ENCODE results near the gene NSUN3. TPM values are rescaled to one million over a fixed set of nuclear protein-coding genes. Genes with fewer than 3 reads are reported as not detected.
"Not testable (repeated sequence)": the region's sequence is repeated elsewhere in the genome, so short reads cannot be mapped to it uniquely, and the experiment has no call there.

The NSUN3 gene
- total RNA-seq, 2 experiments from 2014 or later, result 15.0 to 15.3 TPM

- not testable (repeated sequence) for H3K27ac Mint-ChIP-seq
- H3K4me1 Mint-ChIP-seq, result peaks cover 41% of the 10 kb centered on the region
Observed at GRCh38 chr3:94080552-94080951, 17.7 kb downstream of the NSUN3 start.

GRCh38 chr3:94081884-94082283 is 19.0 kb downstream of the NSUN3 start:
- no peak for DNase-seq
- Mint-ChIP-seq H3K9me3 (ENCODE audit: low read depth) (no peaks in the 10 kb centered on the region), H3K27me3 (no peaks in the 10 kb centered on the region), H3K27ac (no peak overlapping the region), H3K4me1 (peaks cover 41% of the 10 kb centered on the region), H3K4me3 (no peak overlapping the region), H3K36me3 (peaks cover 35% of the 10 kb centered on the region)
- CTCF ChIA-PET, result interaction anchor here (1.4 to 1.8 kb wide), 2 partner anchors 13 to 77 kb away, joined by 3 to 4 read pairs; no protein-coding TSS in a partner anchor
- no peak for ATAC-seq

More at GRCh38 chr3:94080552-94080951, 17.7 kb downstream of the NSUN3 start:
- H3K4me3 Mint-ChIP-seq; H3K9me3 Mint-ChIP-seq (ENCODE audit: low read depth); ATAC-seq; H3K27me3 Mint-ChIP-seq: not testable (repeated sequence)
- DNase-seq, result peak; percentile 45
- peaks cover 41% of the 10 kb centered on the region for H3K36me3 Mint-ChIP-seq
- CTCF ChIA-PET, result interaction anchor here (1.8 kb wide), 1 partner anchor 11 kb away, joined by 4 read pairs; no protein-coding TSS in a partner anchor

GRCh38 chr3:94082391-94082937 is 19.6 kb downstream of the NSUN3 start:
- CTCF ChIA-PET, result interaction anchor here (0.7 to 1.4 kb wide), 2 partner anchors 78 to 361 kb away, joined by 3 read pairs; no protein-coding TSS in a partner anchor
- no peak for DNase-seq
- Mint-ChIP-seq H3K9me3 (ENCODE audit: low read depth) (no peaks in the 10 kb centered on the region), H3K4me3 (no peak overlapping the region), H3K27ac (peak overlapping the region; percentile 71), H3K4me1 (peaks cover 41% of the 10 kb centered on the region), H3K36me3 (peaks cover 32% of the 10 kb centered on the region), H3K27me3 (no peaks in the 10 kb centered on the region)
- no peak for ATAC-seq

GRCh38 chr3:94083261-94083660 is 20.4 kb downstream of the NSUN3 start:
- Mint-ChIP-seq H3K9me3 (ENCODE audit: low read depth) (no peaks in the 10 kb centered on the region), H3K27me3 (no peaks in the 10 kb centered on the region), H3K27ac (peak overlapping the region; percentile 71), H3K4me1 (peaks cover 39% of the 10 kb centered on the region), H3K36me3 (peaks cover 33% of the 10 kb centered on the region), H3K4me3 (peak overlapping the region; percentile 38)
- peak; percentile 83 for ATAC-seq
- CTCF ChIA-PET, result no interaction called here
- peak; percentile 55 for DNase-seq

GRCh38 chr3:94089126-94089525 is 26.3 kb downstream of the NSUN3 start:
- Mint-ChIP-seq H3K4me3 (no peak overlapping the region), H3K36me3 (peaks cover 48% of the 10 kb centered on the region), H3K27me3 (no peaks in the 10 kb centered on the region), H3K27ac (no peak overlapping the region), H3K4me1 (peaks cover 2% of the 10 kb centered on the region), H3K9me3 (ENCODE audit: low read depth) (no peaks in the 10 kb centered on the region)
- no peak for DNase-seq
- CTCF ChIA-PET, result no interaction called here
- no peak for ATAC-seq

GRCh38 chr3:94092086-94092485 is 29.2 kb downstream of the NSUN3 start:
- Mint-ChIP-seq H3K4me3 (no peak overlapping the region), H3K27ac (peak overlapping the region; percentile 1), H3K27me3 (no peaks in the 10 kb centered on the region), H3K36me3 (peaks cover 49% of the 10 kb centered on the region), H3K9me3 (ENCODE audit: low read depth) (no peaks in the 10 kb centered on the region), H3K4me1 (no peaks in the 10 kb centered on the region)
- DNase-seq (no peak), ATAC-seq (no peak)
- CTCF ChIA-PET, result no interaction called here

- H3K27me3 Mint-ChIP-seq, result no peaks in the 10 kb centered on the region
- no peak overlapping the region for H3K4me3 Mint-ChIP-seq
- H3K4me1 Mint-ChIP-seq, result peaks cover 2% of the 10 kb centered on the region
- peaks cover 49% of the 10 kb centered on the region for H3K36me3 Mint-ChIP-seq
- ATAC-seq (no peak), DNase-seq (no peak)
- CTCF ChIA-PET, result no interaction called here
- no peaks in the 10 kb centered on the region for H3K9me3 Mint-ChIP-seq (ENCODE audit: low read depth)
- no peak overlapping the region for H3K27ac Mint-ChIP-seq
Observed at GRCh38 chr3:94093151-94093550, 30.3 kb downstream of the NSUN3 start.

- Mint-ChIP-seq H3K27me3 (no peaks in the 10 kb centered on the region), H3K27ac (peak overlapping the region; percentile 50), H3K4me1 (peaks cover 7% of the 10 kb centered on the region), H3K4me3 (no peak overlapping the region), H3K9me3 (ENCODE audit: low read depth) (no peaks in the 10 kb centered on the region), H3K36me3 (peaks cover 41% of the 10 kb centered on the region)
- DNase-seq (no peak), ATAC-seq (no peak)
- CTCF ChIA-PET, result no interaction called here
Observed at GRCh38 chr3:94095111-94095510, 32.2 kb downstream of the NSUN3 start.

GRCh38 chr3:94098452-94098851 is 35.6 kb downstream of the NSUN3 start:
- H3K9me3 Mint-ChIP-seq (ENCODE audit: low read depth), result no peaks in the 10 kb centered on the region
- peaks cover 27% of the 10 kb centered on the region for H3K36me3 Mint-ChIP-seq
- CTCF ChIA-PET, result interaction anchor here (1.7 kb wide), 1 partner anchor 29 kb away, joined by 4 read pairs; no protein-coding TSS in a partner anchor
- H3K27ac Mint-ChIP-seq, result no peak overlapping the region
- H3K27me3 Mint-ChIP-seq, result no peaks in the 10 kb centered on the region
- ATAC-seq (no peak), DNase-seq (no peak)
- H3K4me3 Mint-ChIP-seq, result no peak overlapping the region
- peaks cover 7% of the 10 kb centered on the region for H3K4me1 Mint-ChIP-seq

GRCh38 chr3:94099311-94099710 is 36.5 kb downstream of the NSUN3 start:
- Mint-ChIP-seq H3K36me3 (peaks cover 26% of the 10 kb centered on the region), H3K4me3 (no peak overlapping the region), H3K9me3 (ENCODE audit: low read depth) (no peaks in the 10 kb centered on the region), H3K27ac (no peak overlapping the region), H3K4me1 (peaks cover 7% of the 10 kb centered on the region), H3K27me3 (no peaks in the 10 kb centered on the region)
- CTCF ChIA-PET, result interaction anchor here (1.7 kb wide), 1 partner anchor 30 kb away, joined by 4 read pairs; no protein-coding TSS in a partner anchor
- DNase-seq (no peak), ATAC-seq (no peak)

- Mint-ChIP-seq H3K36me3 (peaks cover 14% of the 10 kb centered on the region), H3K27ac (no peak overlapping the region), H3K9me3 (ENCODE audit: low read depth) (no peaks in the 10 kb centered on the region), H3K4me3 (no peak overlapping the region), H3K4me1 (peaks cover 7% of the 10 kb centered on the region), H3K27me3 (no peaks in the 10 kb centered on the region)
- DNase-seq (no peak), ATAC-seq (no peak)
- CTCF ChIA-PET, result interaction anchor here (0.7 to 0.9 kb wide), 2 partner anchors 30 to 36 kb away, joined by 3 read pairs; no protein-coding TSS in a partner anchor
Observed at GRCh38 chr3:94101860-94102259, 39.0 kb downstream of the NSUN3 start.

- Mint-ChIP-seq H3K27me3 (no peaks in the 10 kb centered on the region), H3K36me3 (peaks cover 7% of the 10 kb centered on the region), H3K4me1 (no peaks in the 10 kb centered on the region), H3K9me3 (ENCODE audit: low read depth) (no peaks in the 10 kb centered on the region), H3K4me3 (no peak overlapping the region), H3K27ac (no peak overlapping the region)
- DNase-seq, result no peak
- ATAC-seq, result no peak
- CTCF ChIA-PET, result no interaction called here
Observed at GRCh38 chr3:94106268-94106667, 43.4 kb downstream of the NSUN3 start.

- H3K27me3 Mint-ChIP-seq; DNase-seq; H3K4me1 Mint-ChIP-seq; H3K27ac Mint-ChIP-seq; H3K4me3 Mint-ChIP-seq; CTCF ChIA-PET; ATAC-seq; H3K9me3 Mint-ChIP-seq (ENCODE audit: low read depth): not testable (repeated sequence)
- peaks cover 17% of the 10 kb centered on the region for H3K36me3 Mint-ChIP-seq
Observed at GRCh38 chr3:94110232-94110631, 47.4 kb downstream of the NSUN3 start.

- no peak overlapping the region for H3K4me3 Mint-ChIP-seq
- H3K4me1 Mint-ChIP-seq, result peaks cover 1% of the 10 kb centered on the region
- CTCF ChIA-PET, result no interaction called here
- no peaks in the 10 kb centered on the region for H3K27me3 Mint-ChIP-seq
- DNase-seq, result no peak
- H3K27ac Mint-ChIP-seq, result no peak overlapping the region
- H3K9me3 Mint-ChIP-seq (ENCODE audit: low read depth), result no peaks in the 10 kb centered on the region
- no peak for ATAC-seq
- peaks cover 17% of the 10 kb centered on the region for H3K36me3 Mint-ChIP-seq
Observed at GRCh38 chr3:94110854-94111253, 48.0 kb downstream of the NSUN3 start.

Data from activated CD8-positive, alpha-beta memory T cell treated with anti-CD3 and anti-CD28 coated beads, Interleukin-2, amount 10 ng/mL, durations not matched to agents 7 days and 5 days (primary cell).